GM18511 (cell line): ENCODE data around the gene DOK3.
"Not testable (repeated sequence)": the region's sequence is repeated elsewhere in the genome, so short reads cannot be mapped to it uniquely, and the experiment has no call there.

Source experiments
- ATAC-seq: cut with Tn5 transposase; IDR thresholded peaks from one replicate; pipeline ENCODE4 v1.9.1; 2021; ENCODE audit warnings: mild to moderate bottlenecking, moderate library complexity; ENCODE audit not compliant: unreplicated experiment

The DOK3 gene

DNA sequence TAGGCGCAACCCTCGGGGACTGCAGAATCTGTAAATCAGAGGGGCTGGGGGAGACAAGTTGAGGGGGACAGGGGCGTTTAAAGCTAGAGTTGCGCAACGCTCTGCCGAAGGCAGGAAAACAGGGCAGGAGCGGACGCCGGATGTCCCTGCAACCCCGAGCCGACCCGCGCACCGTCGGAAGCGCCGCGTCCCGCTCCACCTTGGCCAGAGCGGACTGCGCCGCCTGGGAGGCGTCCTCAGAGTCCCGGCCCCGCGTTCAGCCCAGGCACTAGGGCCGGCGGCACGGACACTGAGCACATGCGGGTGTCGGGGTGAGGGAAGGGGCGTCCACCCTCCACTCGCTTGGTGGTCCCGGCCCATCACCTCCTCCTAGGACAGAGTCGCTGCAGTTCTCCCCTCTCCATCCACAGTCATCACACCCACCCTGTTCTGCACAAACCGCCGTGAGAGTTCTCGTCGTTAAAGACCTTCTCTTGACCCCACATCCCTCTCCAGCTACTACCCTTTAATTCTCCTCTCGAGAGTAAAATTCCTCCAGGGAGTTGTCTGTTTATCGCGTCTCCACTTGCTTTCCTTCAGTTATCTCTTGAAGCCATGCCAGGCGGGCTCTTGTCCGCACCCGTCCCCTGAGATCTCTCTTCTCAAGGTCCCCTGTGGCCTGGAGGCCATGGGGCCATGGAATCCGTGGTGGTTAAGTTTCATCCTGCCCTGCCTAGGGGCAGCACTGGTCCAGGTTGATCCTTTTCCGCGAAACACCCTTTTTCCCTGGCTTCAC, 11.4 kb downstream of the DOK3 start:
- no peak for ATAC-seq

DNA sequence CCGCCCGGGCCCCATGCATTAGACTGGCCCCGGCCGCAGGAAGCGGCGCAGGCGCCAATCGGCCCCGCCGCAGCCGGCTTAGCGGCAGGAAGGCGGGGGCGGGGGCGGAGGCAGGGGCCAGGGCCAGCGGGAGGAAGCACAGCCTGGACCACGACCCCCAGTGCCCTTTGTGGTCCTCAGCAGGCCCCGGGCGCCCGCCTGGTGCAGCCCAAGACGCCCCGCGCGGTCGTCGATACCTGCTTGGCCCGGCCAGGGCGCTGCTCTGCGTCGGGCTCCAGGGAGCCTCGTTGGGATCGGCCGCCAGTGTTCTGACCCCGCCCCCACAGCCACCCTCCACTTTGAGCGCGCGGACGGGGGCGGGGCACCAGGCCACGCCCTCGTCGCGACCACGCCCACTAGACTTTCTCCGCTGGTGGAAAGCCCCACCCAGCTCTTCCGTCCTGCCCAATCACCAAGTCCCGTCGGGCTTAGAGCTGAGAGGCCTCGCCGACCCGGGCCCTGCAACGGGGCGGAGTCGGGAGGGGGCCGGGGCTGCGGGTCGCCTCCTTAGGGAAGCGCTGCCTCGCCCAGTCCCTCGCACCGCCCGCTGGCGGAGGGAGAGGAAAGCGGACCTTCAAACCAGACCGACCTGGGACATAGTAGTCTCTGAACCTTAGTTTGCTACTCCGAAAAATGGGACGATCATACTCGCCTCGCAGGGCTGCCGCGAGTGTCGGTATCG, 12.2 kb downstream of the DOK3 start, which contains the start of gene PDLIM7:
TSS of gene PDLIM7 (minus strand) at position 313 of the 721 bp plus-strand sequence. CDS start 1,092 bp downstream, outside the sequence.
- peak; percentile 72 for ATAC-seq

DNA sequence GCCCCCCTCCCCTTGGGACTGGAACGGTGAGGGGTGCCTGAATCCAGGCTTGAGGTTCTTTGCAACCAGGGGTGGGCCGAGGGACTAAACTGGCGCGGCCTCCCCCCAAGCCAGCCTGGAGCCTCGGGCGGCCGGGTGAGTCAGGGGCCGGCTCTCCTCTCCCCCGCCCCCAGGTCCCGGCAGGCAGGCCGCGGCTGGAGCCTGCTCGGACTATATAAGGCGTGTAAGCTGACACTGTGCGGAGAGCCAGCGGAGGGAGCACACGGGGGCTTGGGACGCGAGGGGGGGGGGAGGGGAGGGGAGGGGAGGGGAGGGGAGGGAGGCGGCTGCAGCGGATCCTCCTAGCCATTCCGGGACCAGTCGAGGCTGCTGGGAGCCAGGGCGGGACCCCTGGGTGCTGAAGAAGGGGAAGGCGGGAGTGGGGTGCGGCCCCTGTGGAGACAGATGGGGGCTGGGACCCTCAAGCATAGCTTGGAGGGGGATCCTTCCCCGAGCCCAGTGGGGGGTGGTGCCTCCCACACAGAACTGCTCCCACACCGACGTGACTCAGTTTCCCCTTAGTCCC, 12.8 kb downstream of the DOK3 start:
- ATAC-seq: peak; percentile 2

DNA sequence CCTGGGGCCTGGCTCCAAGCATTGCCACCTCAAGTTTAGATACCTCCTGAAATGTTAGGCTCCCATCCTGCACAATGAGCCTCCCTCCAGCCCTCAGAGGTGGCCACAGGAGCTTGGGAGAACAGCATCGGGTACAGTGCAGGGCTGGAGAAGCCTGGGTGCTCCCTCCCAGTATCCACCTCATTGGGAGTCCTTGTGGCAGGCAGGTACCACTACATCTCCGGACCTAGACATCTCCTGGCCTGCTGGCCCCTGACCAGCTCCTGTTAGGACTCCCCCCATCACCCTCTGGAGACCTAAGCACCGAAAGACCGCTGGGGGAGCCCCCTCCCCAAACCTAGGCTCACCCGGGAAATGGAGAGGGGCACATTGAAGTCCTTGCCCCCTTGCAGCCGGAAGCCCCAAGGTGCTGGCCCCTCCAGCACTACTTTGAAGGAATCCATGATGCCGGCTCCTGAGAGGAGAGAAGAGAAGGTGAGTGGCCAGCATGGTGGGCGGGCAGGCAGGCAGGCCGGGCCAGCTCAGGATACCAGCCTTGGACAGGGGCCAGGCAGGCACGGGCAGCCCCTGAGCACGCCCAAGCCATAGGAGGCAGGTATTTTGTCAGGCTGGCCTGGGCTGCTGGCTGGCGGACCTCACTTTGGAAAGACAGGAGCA, 13.4 kb downstream of the DOK3 start:
- no peak for ATAC-seq

DNA sequence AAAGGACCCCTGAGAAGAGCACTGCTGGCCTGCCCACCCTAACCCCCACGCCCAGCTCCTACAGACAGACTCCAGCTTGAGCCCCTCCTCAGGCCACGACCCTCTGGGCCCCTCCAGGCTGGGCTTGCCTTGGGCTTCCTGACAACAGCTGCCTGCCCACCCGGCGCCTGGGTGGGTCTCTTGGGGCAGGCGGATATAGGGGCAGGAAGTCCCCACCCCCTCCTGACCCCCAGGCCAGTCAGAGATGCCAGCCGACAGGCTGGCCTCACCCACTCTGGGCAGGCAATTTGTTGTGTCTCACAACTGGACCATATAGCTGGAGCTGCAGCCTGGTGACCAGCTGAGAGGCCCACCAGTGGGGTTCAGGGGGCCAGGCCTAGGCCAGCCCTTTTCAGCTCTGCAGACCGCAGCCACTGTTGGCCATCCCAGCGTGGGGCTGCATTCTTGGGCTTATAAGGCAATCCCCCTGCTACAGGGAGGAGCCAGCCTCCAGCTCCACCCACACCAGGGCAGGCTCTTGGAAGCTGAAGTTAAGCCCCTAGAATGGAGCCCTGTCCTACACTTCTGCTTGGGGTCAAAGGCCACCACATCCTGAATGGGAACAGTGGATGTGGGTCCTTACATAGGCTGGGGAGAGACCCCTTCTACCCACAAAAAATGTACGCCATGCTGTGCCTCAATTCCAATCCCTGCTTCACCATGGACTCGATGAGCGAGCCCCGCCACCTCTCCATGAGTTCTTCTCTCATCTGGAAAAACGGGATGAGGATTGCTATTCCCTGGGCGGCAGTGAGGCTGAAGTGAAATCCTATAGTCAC, 14.2 kb downstream of the DOK3 start:
- no peak for ATAC-seq

DNA sequence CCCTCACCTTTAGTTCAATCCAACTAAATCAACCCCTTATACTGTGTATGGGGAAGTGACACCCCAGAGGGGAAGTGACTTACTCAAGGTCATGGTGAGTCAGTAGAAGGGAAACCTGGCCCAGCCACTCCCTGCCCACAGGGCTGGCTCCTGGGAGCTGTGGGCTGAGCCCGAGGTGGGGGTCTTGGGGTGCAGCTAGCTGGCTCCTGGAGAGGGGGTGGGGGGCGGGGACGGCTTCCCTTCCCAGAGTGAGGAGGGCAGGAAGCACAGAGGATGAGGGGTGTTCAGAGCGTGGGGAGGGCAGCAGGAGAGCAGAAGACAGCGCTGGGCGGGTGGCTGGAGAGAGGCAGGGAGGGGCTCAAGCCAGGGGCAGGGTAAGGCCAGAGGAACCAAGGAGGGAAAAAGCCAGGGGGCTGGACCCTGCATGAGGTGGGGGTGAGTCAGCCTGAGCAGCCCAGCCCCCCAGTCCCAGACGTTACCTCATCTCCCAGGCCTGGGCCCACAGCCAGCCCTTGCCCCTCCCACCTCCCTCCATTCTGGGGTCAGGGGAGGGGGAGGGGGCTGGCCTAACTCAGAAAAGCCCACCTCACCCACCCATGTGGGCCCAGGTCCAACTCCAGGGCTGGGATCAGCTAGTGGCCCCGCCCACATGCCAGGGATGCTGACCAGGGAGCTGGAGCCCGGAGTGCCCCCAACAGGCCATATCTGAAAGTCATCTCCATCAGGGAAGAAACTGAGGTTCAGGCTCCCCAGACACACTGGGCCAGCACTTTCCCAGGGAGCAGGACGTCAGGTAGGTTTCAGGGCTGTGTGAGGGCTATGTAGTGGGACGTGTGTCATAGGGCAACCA, 15.1 kb downstream of the DOK3 start:
- ATAC-seq: no peak

DNA sequence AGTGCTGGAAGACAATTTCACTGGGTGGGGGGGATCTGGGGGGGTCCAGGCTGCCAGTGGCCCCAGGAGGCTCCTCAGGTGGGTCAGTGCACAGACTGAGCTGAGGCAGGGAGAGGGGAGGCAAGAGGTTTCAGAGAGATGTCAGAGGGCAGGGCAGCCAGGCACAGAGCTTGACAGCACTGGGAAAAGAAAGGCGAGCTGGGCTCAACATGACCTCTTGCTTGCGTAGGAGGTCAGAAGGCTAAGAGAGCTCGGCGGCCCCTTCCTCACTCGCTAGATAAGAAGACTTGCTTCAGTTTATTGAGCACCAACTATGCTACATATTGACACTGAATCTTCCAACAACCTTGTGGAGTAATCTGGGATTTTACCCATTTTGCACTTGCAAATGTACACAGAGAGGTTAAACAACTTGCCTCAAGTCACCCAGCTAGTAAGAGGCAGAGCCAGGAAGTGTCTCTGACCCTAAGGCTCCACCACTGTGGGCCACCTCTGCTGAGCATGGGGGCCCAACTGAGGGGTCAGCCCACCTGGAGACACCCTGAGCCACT, 15.8 kb downstream of the DOK3 start:
- no peak for ATAC-seq

DNA sequence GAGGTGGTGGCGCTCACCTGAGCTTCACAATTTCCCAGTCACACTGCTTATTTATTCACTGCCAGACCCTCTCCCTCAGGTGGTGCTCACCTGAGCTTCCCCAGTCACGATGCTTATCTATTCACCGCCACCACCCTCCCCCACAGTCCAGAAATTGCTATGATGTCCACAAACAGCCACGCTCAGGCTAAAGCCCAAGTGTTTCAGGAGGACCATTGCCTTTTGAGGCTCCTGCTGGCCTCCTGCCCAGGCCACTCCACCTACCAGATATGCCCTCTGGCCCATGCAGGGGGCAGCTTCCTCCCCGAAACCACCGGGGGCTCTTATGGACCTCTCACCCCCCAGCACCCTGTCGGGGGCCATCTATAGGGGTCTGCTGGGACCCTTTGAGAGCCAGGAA, 16.8 kb downstream of the DOK3 start:
- ATAC-seq: no peak

DNA sequence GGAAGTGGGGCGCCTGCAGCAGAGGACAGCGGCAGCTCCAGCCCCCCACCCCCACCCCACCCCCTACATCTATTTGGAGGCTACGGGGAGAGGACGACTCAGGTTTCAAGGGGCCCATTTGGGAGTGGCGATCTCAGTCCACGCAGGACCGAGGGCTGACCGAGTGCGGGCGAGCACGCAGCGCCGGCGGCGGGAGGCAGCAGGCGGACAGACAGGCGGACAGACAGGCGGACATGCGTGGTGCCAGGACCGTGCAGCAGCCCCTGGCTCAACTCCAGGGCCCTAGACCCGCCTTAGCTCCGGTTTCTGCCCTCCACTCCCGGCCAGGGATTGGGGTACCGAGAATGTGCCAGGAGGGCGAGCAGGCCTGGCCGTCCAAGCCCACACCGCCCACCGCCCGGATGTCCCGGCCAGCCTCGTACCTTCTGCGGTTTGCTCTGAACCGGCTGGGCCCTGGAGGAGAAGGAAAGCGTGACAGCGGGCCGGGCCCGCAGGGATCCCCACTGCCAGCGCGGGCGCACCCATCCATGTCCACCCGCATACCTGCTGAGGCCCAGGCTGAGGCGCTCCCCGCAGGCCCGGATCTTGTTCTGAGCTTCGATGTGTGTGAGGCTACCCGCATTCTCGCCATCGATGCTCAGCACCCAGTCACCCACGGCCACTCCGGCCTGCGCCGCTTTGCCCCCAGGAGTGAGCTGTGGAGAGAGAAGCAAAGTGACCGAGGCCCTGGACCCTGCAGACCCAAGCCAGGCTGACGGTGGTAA, 17.5 kb downstream of the DOK3 start:
- ATAC-seq: no peak

DNA sequence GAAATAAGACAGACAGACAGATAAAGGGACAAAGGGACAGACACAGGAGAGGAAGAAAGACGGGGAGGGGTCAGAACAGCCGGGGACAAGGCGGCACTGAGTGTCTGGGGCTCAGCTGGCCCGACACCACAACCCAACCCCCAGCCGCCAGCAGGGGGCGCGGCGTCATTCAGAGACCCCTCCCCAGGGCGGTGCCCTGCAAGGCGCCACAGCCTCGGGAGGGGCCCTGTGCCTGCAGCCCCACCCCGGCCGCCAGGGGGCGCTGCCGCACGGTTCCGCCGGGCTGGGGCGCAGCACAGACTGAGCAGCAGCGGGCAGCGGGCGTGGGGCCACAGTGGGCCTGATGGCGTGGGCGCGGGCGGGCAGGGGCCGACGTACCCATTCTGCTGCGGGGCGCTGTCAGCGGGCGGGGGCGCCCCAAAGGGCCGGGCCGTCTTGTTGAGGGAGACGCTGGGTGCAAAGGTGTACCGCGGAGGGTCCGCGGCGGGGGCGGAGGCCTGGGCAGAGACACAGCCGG, 18.1 kb downstream of the DOK3 start:
- no peak for ATAC-seq

DNA sequence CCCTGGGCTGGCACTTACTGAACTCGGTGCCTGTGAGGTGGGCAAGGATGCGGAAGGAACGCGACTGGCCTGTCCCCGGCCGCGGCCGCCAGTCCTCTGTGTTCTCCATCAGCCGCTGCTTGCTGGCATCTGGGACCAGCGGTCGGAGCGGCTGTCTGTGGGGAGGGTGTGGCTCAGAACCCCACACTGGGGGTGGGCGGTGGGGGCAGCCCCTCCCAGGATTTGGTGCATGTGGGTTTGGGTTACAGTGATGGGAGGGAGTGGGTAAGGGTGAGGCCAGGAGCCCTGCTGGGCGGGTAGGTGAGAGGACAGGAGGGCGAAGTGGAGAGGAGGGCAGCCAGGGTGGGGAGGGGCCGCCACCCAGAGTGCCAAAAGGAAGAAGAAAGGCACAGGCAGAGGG, 18.6 kb downstream of the DOK3 start:
- ATAC-seq: no peak

DNA sequence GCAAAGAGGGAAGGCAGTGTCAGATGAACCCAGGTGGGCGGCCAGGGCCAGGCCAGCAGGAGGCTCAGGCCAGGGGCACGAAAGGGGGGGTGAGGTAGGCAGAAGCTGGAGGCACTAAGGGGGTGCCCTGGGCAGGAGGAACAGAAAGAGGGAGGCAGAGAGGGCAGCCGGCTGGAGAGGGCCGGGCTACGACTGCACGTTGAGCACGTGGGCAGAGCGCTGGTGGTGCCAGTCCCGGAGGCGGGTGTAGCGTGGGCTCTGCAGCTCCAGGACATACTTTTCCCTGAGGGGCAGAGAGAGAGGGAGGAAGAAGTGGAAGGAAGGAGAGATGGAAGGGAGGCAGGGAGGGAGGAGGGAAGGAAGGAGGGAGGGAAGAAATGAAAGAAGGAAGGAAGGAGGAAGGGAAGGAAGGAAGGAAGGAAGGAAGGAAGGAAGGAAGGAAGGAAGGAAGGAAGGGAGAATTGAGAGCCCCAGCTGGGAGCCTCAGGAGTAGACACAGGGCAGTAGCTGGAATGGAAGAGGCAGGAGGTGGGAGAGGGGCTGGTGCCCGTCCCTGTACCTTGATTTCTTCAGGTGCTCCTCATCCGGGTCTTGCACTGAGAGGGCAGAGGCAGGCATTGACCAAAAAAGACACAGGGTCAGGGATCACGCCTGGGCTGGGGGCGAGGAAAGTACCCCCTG, 19.2 kb downstream of the DOK3 start:
- ATAC-seq: no peak

DNA sequence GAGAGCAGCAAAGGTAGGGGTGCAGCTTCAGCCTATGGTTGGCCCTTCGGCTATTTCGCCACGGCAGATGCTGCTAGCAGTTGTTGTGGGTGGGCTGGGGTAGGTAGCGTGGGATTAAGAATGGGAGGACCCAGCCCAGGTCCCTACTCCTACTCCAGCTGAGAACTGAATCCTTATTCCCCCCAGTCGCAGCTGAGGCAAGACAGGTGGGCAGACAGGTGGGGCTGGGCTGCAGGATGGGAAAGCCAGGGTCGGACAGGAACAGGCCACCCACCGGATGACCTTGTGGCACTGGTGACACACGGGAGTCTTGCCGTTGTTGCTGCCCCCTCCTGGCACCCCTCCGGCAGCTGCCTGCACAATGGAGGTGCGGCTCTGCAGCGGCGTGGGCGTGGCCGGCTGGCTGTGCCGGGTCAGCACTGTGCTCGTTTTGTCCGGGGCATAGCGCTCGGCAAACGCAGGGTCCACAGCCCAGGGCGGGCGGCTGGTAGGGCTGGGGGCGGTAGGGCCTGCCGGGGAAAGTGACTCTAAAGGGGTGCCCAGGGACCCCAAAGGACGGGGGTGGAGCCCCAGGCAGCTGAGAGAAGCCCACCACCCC, 20.4 kb downstream of the DOK3 start:
- no peak for ATAC-seq

DNA sequence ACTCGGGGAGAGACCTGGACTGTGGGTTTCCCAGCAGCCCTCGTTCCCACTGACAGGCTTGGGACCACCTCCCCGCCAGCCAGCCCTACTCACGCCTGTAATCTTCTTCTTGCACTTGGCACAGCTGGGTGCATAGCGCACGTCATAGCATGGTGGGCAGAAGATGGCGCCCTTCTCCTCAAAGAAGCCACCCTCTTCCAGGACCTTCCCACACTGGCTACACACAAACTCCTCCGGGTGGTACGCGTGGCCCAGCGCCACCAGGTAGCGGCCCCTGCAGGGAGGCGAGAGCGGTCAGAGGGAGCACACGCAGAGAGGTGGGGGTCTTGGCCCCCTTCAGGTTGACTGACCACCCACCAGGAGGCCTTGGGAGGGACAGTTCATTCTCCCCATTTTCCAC, 21.7 kb downstream of the DOK3 start:
- ATAC-seq: no peak

DNA sequence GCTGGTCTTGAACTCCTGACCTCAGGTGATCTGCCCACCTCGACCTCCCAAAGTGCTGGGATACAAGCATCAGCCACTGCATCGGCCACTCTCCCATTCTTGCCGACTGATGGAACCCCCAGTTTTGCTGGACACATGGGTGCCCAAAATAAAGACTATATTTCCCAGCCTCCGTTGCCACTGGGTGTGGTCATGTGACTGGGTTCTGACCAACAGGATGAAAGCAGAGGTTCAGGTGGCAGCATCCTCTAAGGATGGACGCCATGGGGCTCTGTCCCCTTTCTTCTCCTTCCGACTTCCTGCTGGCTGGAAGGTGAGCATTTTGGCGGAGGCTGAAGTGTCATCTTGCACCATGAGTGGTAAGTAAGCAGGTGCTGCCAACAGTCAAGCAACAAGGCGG, 22.5 kb downstream of the DOK3 start:
- ATAC-seq: no peak

DNA sequence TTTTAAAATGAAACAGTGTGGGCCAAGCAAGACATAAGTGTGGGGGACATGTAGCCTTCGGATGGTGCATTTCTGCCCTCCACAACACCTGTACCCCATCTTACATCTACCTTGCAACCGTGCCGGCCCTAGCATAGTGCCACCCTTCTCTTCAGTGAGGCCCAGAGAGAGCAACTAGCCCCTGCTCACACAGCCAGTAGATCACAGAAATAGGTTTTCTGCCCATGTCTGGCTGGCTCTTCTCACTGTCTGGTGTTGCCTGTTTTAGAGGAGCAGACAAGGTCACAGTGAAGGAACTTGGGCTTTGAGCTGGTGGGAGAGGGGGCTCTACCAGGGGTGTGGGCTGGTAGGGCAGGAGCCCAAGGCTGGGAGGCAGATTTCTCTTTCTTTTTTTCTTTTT, 23.4 kb downstream of the DOK3 start:
- no peak for ATAC-seq

DNA sequence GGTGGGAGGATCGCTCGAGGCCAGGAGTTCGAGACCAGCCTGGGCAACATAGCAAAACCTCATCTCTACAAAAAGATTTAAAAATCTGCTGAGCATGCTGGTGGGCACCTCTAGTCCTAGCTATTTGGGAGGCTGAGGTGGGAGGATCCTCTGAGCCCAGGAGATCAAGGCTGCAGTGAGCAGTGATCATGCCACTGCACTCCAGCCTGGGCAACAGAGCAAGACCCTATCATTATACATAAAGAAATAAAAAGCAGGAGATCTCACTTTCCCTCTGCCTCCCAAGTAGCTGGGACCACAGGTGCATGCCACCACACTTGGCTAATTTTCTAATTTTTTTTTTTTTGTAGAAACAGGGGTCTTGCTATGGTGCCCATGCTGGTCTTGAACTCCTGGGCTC, 23.9 kb downstream of the DOK3 start:
- not testable (repeated sequence) for ATAC-seq
